CD4-positive, alpha-beta T cell treated with Interferon alpha-2 for 1 hour (primary cell): Measurements from ENCODE around the gene ZNF865.

Experiments
- DNase-seq, 2 donors: peaks; one replicate each; pipeline ENCODE4 v3.0.0-alpha.2; 2020 to 2022

Gene ZNF865

GRCh38 chr19:55588738-55589137 lies 16.7 kb upstream of the ZNF865 start:
- DNase-seq, result no peak

- DNase-seq, result no peak
Measured at GRCh38 chr19:55590109-55590508, 15.3 kb upstream of the ZNF865 start.

GRCh38 chr19:55590617-55591016 lies 14.8 kb upstream of the ZNF865 start:
- no peak for DNase-seq

- DNase-seq, result no peak
Measured at GRCh38 chr19:55591555-55591954, 13.9 kb upstream of the ZNF865 start.

- no peak for DNase-seq
Measured at GRCh38 chr19:55592391-55593090, 12.9 kb upstream of the ZNF865 start.

GRCh38 chr19:55593096-55593772 lies 12.2 kb upstream of the ZNF865 start:
- no peak for DNase-seq

- no peak for DNase-seq
Measured at GRCh38 chr19:55594996-55595545, 10.4 kb upstream of the ZNF865 start.

GRCh38 chr19:55596304-55596703 lies 9.1 kb upstream of the ZNF865 start:
- DNase-seq, result no peak

- DNase-seq, result no peak
Measured at GRCh38 chr19:55597501-55597921, 7.9 kb upstream of the ZNF865 start.

- no peak for DNase-seq
Measured at GRCh38 chr19:55598034-55598433, 7.4 kb upstream of the ZNF865 start.

- peak; percentile 93 to 96 for DNase-seq
Measured at GRCh38 chr19:55598719-55599467, 6.6 kb upstream of the ZNF865 start.

- DNase-seq, result peak; percentile 97 to 98
Measured at GRCh38 chr19:55599468-55599841, 6.0 kb upstream of the ZNF865 start, which contains the start of gene FIZ1. TSS of gene FIZ1 (minus strand) at chr19:55599517. CDS start at chr19:55597865, 1,652 bp downstream.

GRCh38 chr19:55599842-55600661 lies 5.4 kb upstream of the ZNF865 start, which contains the start of gene ZNF524:
TSS of gene ZNF524 (plus strand) at chr19:55600288. CDS start at chr19:55602113, 1,825 bp downstream.
- peak; percentile 88 to 91 for DNase-seq

- no peak for DNase-seq
Measured at GRCh38 chr19:55600662-55601028, 4.8 kb upstream of the ZNF865 start.

GRCh38 chr19:55601084-55601483 lies 4.4 kb upstream of the ZNF865 start:
- no peak for DNase-seq

GRCh38 chr19:55602104-55603001 lies 3.1 kb upstream of the ZNF865 start:
- no peak for DNase-seq

- no peak for DNase-seq
Measured at GRCh38 chr19:55603115-55603514, 2.3 kb upstream of the ZNF865 start.

GRCh38 chr19:55603581-55604292 lies 1.7 kb upstream of the ZNF865 start:
- DNase-seq, result no peak

GRCh38 chr19:55605207-55605636 lies 225 bp upstream of the ZNF865 start:
- DNase-seq, result peak; percentile 98 to 99

GRCh38 chr19:55606471-55606787 lies 982 bp downstream of the ZNF865 start:
- DNase-seq, result no peak

- no peak for DNase-seq
Measured at GRCh38 chr19:55606817-55607216, 1.4 kb downstream of the ZNF865 start.
